ENCODE data around the gene CCDC194. TPM values are rescaled to one million over a fixed set of nuclear protein-coding genes. Genes with fewer than 3 reads are reported as not detected.

Gene CCDC194
- total RNA-seq, 1 donor from 2014 or later, result 0.56 TPM

DNA sequence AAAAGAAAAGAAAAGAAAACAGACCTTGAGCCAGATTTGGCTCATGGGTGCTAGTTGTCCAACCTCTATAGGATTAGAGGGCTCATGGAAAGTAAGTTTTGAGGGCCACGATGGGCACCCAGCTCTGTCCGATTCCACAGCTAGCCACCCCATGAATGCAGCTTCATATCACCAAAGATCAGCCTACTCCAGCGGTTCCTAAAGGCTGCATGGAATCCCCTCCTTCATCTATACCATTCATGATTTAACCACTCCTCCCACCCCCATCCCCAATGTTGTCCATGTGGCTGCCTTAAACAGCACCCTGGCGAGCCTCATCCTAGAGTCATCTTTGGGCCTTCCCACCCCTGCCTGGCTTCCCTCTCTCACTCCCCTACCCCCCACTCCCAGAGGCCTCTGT lies 27.9 kb upstream of the CCDC194 start:
- Histone ChIP-seq H3K79me2 (ENCODE audit: low read depth) (no peaks in the 10 kb centered on the region), H2AFZ (replicated peaks) (no peak overlapping the region), H4K20me1 (ENCODE audit: low read depth) (no peaks in the 10 kb centered on the region), H3K27ac (no peak overlapping the region), H3K27me3 (no peaks in the 10 kb centered on the region), H3K4me3 (no peak overlapping the region), H3K4me2 (no peak overlapping the region), H3K4me1 (peaks cover 5% of the 10 kb centered on the region), H3K9ac (no peak overlapping the region), H3K36me3 (no peaks in the 10 kb centered on the region), H3F3A (ENCODE audit: low read depth) (peaks cover 38% of the 10 kb centered on the region), H3K9me3 (ENCODE audit: low read depth) (no peaks in the 10 kb centered on the region)
- no peak overlapping the region for H3K27ac Mint-ChIP-seq
- H3K4me3 Mint-ChIP-seq, result peak overlapping the region; percentile 50
- no peak for DNase-seq (ENCODE audit: low spot score)
- TF ChIP-seq CTCF (IDR thresholded peaks at IDR 0.05), result no peak
- no peak for TF ChIP-seq EZH2phosphoT487 (IDR thresholded peaks at IDR 0.05)
- no peak for TF ChIP-seq EZH2 (IDR thresholded peaks at IDR 0.05)
- H3K27me3 Mint-ChIP-seq (ENCODE audit: insufficient read depth, low read depth), result peaks cover 5% of the 10 kb centered on the region
- H3K36me3 Mint-ChIP-seq, result peaks cover 2% of the 10 kb centered on the region
- H3K4me1 Mint-ChIP-seq, result peaks cover 24% of the 10 kb centered on the region
- H3K9me3 Mint-ChIP-seq, result no peaks in the 10 kb centered on the region

DNA sequence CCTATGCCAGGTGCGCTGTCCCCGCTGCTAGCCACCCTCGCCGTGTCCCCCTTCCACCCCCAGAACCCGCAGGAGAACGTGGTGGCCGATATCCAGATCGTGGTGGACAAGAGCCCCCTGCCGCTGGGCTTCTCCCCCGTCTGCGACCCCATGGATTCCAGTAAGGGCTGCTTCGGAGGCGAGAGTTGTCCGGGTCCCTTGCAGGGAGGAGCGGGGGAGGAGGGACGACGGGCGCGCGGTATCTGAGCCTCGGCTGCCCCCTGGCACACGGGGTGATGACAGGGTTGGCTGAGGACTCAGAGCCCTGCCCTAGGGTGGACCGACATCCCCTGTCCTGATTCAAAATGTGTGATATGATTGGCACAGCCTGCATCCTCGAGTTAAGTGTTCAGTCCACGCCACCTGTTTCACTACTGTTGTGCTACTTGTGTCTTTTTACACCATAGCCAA lies 26.5 kb upstream of the CCDC194 start:
- Histone ChIP-seq H3K79me2 (ENCODE audit: low read depth) (no peaks in the 10 kb centered on the region), H3K36me3 (no peaks in the 10 kb centered on the region), H3F3A (ENCODE audit: low read depth) (peaks cover 51% of the 10 kb centered on the region), H2AFZ (replicated peaks) (peak overlapping the region; percentile 85), H3K9ac (no peak overlapping the region), H3K4me3 (peak overlapping the region; percentile 87), H3K27me3 (no peaks in the 10 kb centered on the region), H3K9me3 (ENCODE audit: low read depth) (no peaks in the 10 kb centered on the region), H3K27ac (no peak overlapping the region), H4K20me1 (ENCODE audit: low read depth) (no peaks in the 10 kb centered on the region), H3K4me1 (peaks cover 11% of the 10 kb centered on the region), H3K4me2 (peak overlapping the region; percentile 84)
- TF ChIP-seq EZH2 (IDR thresholded peaks at IDR 0.05) (no peak), CTCF (IDR thresholded peaks at IDR 0.05) (peak; percentile 32)
- H3K27me3 Mint-ChIP-seq (ENCODE audit: insufficient read depth, low read depth), result peaks cover 6% of the 10 kb centered on the region
- H3K36me3 Mint-ChIP-seq, result peaks cover 2% of the 10 kb centered on the region
- peak overlapping the region; percentile 93 for H3K4me3 Mint-ChIP-seq
- H3K27ac Mint-ChIP-seq, result no peak overlapping the region
- H3K9me3 Mint-ChIP-seq, result no peaks in the 10 kb centered on the region
- peaks cover 28% of the 10 kb centered on the region for H3K4me1 Mint-ChIP-seq
- DNase-seq (ENCODE audit: low spot score), result peak; percentile 77

GRCh38 chr19:17419621-17420474 lies 25.9 kb upstream of the CCDC194 start, which contains the start of gene MVB12A:
TSS of gene MVB12A (plus strand) at chr19:17420047. CDS start at chr19:17420136, 89 bp downstream.
- H3K36me3 Mint-ChIP-seq, result peaks cover 2% of the 10 kb centered on the region

More at GRCh38 chr19:17419621-17420474, 25.9 kb upstream of the CCDC194 start, which contains the start of gene MVB12A:
- Histone ChIP-seq H4K20me1 (ENCODE audit: low read depth) (no peaks in the 10 kb centered on the region), H3K4me3 (peak within 1 kb of the TSS; percentile 87), H3K4me1 (peaks cover 18% of the 10 kb centered on the region), H3K9me3 (ENCODE audit: low read depth) (no peaks in the 10 kb centered on the region), H3K27ac (peak within 1 kb of the TSS; percentile 5), H2AFZ (replicated peaks) (peak within 1 kb of the TSS; percentile 85), H3K9ac (no peak within 1 kb of the TSS), H3F3A (ENCODE audit: low read depth) (peaks cover 56% of the 10 kb centered on the region), H3K79me2 (ENCODE audit: low read depth) (no peaks in the 10 kb centered on the region), H3K27me3 (no peaks in the 10 kb centered on the region), H3K36me3 (no peaks in the 10 kb centered on the region), H3K4me2 (peak within 1 kb of the TSS; percentile 84)
- peak within 1 kb of the TSS; percentile 84 for H3K27ac Mint-ChIP-seq
- no peak for TF ChIP-seq EZH2phosphoT487 (IDR thresholded peaks at IDR 0.05)
- peak; percentile 32 for TF ChIP-seq EZH2 (IDR thresholded peaks at IDR 0.05)
- TF ChIP-seq CTCF (IDR thresholded peaks at IDR 0.05), result no peak
- H3K4me1 Mint-ChIP-seq, result peaks cover 30% of the 10 kb centered on the region
- DNase-seq (ENCODE audit: low spot score), result peak; percentile 99
- no peaks in the 10 kb centered on the region for H3K9me3 Mint-ChIP-seq
- peaks cover 9% of the 10 kb centered on the region for H3K27me3 Mint-ChIP-seq (ENCODE audit: insufficient read depth, low read depth)
- H3K4me3 Mint-ChIP-seq, result peak within 1 kb of the TSS; percentile 93

All from neural progenitor cell (in vitro differentiated cells).